C1 segment of cervical spinal cord (tissue), 14 donors: ENCODE measurements around the gene TCERG1L.
"Not testable (repeated sequence)": the region's sequence is repeated elsewhere in the genome, so short reads cannot be mapped to it uniquely, and the experiment has no call there.

Experiments
- DNase-seq, 14 donors: peaks; one replicate each; lab custom pipeline; 2025; lab: John Stamatoyannopoulos, UW

Gene TCERG1L

GRCh38 chr10:131186547-131187253, 124.8 kb downstream of the TCERG1L start:
- no peak for DNase-seq

GRCh38 chr10:131184503-131184902, 127.0 kb downstream of the TCERG1L start:
- no peak for DNase-seq

- DNase-seq: no peak
These were observed 127.9 kb downstream of the TCERG1L start for GRCh38 chr10:131183546-131184045.

DNA sequence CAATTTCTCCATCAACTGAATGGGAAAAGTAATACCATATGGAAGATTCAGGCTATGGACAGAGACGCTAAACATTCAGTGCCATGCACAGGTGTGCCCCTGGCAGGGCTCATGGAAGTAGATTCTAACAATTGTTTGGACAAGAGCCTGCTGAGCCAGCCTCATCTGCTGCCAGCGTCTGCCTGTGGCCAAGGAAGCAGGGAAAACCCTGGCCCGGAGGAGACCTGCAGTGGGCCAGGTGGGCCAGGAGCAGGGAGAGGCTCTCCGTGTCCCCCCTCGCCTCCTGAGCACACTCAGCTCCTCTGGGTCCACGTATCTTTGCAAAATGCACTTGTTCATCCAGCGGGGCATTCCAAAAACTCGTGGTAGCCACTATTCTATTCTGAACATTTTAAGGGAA, 130.1 kb downstream of the TCERG1L start:
- DNase-seq: peak in 1 of 14 donors; percentile 63

DNA sequence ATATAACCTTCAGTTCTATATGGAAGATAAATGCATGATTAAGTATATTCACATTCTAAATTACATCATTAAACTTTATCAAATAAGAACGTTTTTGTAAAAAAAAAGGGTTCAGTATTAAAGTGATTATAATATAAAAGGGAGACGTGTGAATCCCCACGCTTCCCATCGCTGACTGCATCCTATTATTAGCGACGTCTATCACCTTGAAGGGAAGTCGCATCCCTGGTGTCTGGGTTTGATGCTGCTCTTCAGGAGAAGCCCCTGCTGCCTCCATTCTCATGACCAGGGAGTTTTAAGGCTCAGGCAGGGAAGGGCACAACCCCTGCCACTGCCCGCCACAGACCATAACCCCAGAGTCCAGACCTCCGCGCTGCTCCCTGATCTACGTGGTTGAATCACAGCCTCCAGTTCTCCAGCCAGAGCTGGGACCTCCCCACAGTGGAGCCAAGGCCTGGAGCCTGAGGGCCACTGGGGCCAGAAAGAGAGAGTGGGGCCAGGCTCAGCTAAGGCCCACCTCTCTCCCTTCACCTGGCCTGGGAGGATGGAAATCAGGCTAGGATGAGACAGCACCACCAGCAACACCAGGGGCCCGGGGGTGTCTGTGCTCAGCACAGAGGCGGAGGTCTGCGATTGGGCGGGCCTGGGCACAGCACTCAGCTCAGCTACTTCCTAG, 130.6 kb downstream of the TCERG1L start:
- no peak for DNase-seq

DNA sequence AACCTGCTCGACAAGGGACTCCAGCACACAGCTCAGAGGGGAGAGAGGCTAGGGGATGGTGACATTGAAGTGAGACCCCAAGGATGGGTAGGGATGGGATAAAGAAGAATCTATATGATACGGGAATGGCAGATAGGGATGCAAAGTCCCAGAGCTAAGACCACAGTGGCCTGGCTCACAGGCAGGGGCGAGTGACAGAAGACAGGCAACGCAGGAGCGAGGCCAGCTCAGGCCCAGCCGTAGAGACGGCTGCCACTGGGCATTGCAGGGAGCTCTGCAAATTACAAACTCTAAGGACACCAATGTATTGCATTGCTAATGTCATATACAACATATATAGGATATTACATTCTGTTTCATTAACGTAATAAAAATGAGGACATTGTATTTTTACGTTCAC, 131.4 kb downstream of the TCERG1L start:
- no peak for DNase-seq

DNA sequence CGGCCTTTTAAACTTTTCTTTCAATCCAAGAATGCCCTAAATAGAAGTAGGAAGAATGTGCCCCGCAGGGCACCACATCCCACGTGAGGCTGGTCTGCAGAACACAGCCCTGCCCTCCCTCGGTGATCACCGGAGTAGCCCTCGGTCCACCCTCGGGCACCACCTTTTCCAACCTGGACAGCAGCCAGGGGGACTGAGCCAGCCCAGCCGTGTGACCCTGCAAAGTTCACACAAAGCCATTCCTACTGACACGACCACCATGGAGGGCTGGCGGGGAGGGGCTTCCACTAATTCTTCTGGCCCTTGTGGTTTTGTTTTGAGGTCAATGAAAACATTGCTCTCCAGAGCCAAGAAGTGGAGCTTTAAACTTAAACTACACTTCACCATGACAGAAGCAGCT, 132.2 kb downstream of the TCERG1L start:
- no peak for DNase-seq

- no peak for DNase-seq
These were observed 132.8 kb downstream of the TCERG1L start for GRCh38 chr10:131178521-131179331.

- DNase-seq: no peak
These were observed 133.8 kb downstream of the TCERG1L start for GRCh38 chr10:131177431-131178327.

- DNase-seq: no peak
These were observed 134.6 kb downstream of the TCERG1L start for GRCh38 chr10:131176907-131177306.

GRCh38 chr10:131176324-131176723, 135.2 kb downstream of the TCERG1L start:
- DNase-seq: not testable (repeated sequence)

- DNase-seq: no peak
These were observed 135.6 kb downstream of the TCERG1L start for GRCh38 chr10:131175891-131176290.

DNA sequence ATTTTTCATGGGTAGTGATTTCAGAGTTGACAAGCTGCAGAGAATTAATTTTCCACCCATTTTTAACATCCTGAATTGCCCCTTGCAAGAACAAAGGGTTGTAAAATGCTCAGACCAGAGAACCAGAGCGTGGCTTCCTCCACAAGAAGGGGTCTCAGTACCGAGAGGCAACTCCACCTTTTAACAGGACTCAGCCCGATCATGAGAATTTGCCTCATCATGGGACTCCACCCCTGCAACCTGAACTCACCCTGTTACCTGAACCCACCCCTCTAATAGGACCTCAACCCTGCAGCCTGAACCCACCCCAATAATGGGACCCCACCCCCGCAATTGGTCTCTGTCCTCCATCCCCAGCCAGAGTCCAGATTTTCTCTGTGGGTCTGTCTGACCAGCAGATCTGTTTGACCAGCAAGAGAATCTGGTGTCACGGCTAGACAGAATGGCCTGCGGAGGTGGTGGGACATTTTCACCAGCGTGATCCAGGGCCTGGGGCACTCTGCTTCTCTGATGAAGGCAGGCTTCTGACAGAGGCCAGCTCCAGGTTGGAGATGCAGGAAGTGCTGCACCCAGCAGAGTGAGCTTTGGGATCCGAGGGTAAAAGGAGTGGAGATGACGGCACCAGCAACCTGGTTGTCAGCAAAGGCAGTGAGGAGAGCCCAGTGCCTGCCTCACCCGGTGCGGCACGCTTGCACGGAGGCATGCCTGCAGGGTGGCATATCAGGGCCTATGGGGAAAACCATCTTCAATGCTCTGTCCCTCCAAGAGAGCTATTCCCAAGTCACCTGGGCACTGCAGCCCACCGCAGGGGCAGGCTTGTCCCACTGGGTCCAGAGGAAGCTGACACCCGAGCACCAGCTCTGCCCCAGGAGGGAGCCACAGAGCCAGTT, 136.6 kb downstream of the TCERG1L start:
- no peak for DNase-seq

- DNase-seq: no peak
These were observed 137.3 kb downstream of the TCERG1L start for GRCh38 chr10:131174211-131174565.

DNA sequence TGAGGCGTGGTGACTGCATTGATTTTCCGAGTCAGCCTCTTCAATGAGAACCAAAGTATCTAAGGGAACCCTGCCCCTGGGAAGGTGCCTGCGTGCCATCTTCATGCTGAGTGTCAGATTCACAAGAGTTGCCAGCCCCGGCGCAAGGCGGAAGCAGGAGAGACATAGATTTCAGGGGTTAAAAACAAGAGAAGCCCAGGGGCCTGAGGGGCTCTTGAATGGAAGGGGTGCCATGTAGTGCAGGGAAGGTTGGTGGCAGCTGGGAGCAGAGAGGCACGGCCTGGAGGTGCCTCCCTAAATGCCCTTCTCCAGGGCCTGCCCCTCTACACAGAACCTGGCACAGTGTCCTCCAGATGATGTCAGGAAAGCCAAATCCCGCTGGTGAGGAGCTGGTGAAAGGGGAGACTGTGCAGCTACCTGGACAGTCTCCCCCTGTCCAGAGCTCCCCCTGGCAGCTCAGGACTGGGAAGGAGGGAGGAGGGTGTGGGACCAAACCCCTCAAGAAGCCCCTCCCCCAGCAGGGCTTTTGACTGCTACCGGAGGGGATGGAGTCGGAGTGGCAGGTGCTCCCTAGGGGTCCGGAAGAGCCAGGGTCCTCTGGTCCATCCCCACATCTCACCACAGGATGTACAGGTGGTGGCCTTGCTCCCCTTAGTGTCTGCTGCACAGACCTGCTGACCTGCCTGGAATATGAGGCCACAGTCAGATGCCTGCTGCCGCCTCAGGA, 137.9 kb downstream of the TCERG1L start:
- no peak for DNase-seq

DNA sequence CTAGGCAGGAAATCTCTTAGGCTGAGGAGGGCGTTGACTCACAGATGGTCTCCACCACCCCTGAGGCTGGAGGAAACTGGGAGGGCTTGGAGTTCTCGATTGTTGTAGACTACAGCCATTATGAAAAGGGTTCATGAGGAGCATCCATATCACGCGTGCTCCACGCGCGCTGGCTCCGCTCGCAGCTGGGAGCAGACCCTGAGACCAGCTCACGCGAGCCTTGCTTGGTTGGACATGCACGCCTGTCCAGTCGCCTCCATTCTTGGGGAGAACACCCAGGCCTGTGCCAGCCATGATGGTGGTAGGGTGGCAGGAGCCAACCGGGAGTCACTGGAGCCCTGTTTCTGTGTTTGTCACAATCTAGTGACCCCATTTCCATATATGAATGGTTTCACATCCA, 139.1 kb downstream of the TCERG1L start:
- DNase-seq: no peak

GRCh38 chr10:131169146-131169545, 142.4 kb downstream of the TCERG1L start:
- no peak for DNase-seq

GRCh38 chr10:131168238-131168875, 143.2 kb downstream of the TCERG1L start:
- no peak for DNase-seq
